Measurements from ENCODE around the gene PDCL3.

- no peak for TF ChIP-seq CTCF (conservative IDR thresholded peaks at IDR 0.05)
- no peak for TF ChIP-seq EZH2 (IDR thresholded peaks at IDR 0.05; ENCODE audit: low read depth)
Observed at GRCh38 chr2:100611079-100612029, 48.6 kb downstream of the PDCL3 start.
